IPS-18a (cell line): ENCODE data around the gene SCGB3A2.
"Not testable (repeated sequence)": the region's sequence is repeated elsewhere in the genome, so short reads cannot be mapped to it uniquely, and the experiment has no call there.

ENCODE experiments used
- H3K27ac ChIP-seq: one replicate; pipeline ENCODE4 v1.5.1; 2013; ENCODE audit warnings: low read length
- H3K27me3 ChIP-seq: one replicate; pipeline ENCODE4 v1.6.1; 2013; ENCODE audit warnings: mild to moderate bottlenecking, low read length; ENCODE audit not compliant: control insufficient read depth, insufficient read depth
- H3K36me3 ChIP-seq: one replicate; pipeline ENCODE4 v1.6.1; 2013; ENCODE audit warnings: low read depth, low read length; ENCODE audit not compliant: control insufficient read depth
- H3K4me1 ChIP-seq: one replicate; pipeline ENCODE4 v1.6.1; 2013; ENCODE audit warnings: low read depth, low read length; ENCODE audit not compliant: control insufficient read depth
- H3K4me3 ChIP-seq: one replicate; pipeline ENCODE4 v1.5.1; 2013; ENCODE audit warnings: low read length
- H3K9ac ChIP-seq: one replicate; pipeline ENCODE4 v1.6.1; 2013; ENCODE audit warnings: mild to moderate bottlenecking, low read length, moderate library complexity
- H3K9me3 ChIP-seq: one replicate; pipeline ENCODE4 v1.6.1; 2013; ENCODE audit warnings: low read depth, low read length; ENCODE audit not compliant: control insufficient read depth

The SCGB3A2 gene

GRCh38 chr5:147869112-147869511 is 9.4 kb upstream of the SCGB3A2 start:
- Histone ChIP-seq H3K27me3 (no peaks in the 10 kb centered on the region), H3K4me1 (peaks cover 12% of the 10 kb centered on the region), H3K9ac (peak overlapping the region; percentile 74), H3K36me3 (peaks cover 7% of the 10 kb centered on the region), H3K27ac (peak overlapping the region; percentile 92), H3K9me3 (no peaks in the 10 kb centered on the region), H3K4me3 (peak overlapping the region; percentile 50)

- Histone ChIP-seq H3K9ac (peak overlapping the region; percentile 74), H3K4me3 (peak overlapping the region; percentile 50), H3K27ac (peak overlapping the region; percentile 92), H3K4me1 (peaks cover 14% of the 10 kb centered on the region)
- not testable (repeated sequence) for H3K36me3 ChIP-seq, H3K27me3 ChIP-seq, H3K9me3 ChIP-seq
Observed at GRCh38 chr5:147869892-147870291, 8.6 kb upstream of the SCGB3A2 start.

GRCh38 chr5:147871980-147872549 is 6.4 kb upstream of the SCGB3A2 start:
- peak overlapping the region; percentile 72 for H3K4me3 ChIP-seq
- peak overlapping the region; percentile 75 for H3K27ac ChIP-seq
- H3K4me1 ChIP-seq: peaks cover 34% of the 10 kb centered on the region
- peak overlapping the region; percentile 77 for H3K9ac ChIP-seq
- H3K9me3 ChIP-seq, H3K36me3 ChIP-seq, H3K27me3 ChIP-seq: not testable (repeated sequence)

GRCh38 chr5:147872744-147873435 is 5.6 kb upstream of the SCGB3A2 start:
- Histone ChIP-seq H3K27ac (peak overlapping the region; percentile 68), H3K4me3 (peak overlapping the region; percentile 72), H3K9ac (peak overlapping the region; percentile 81), H3K4me1 (peaks cover 34% of the 10 kb centered on the region)
- not testable (repeated sequence) for H3K36me3 ChIP-seq, H3K9me3 ChIP-seq, H3K27me3 ChIP-seq

- H3K4me3 ChIP-seq: peak overlapping the region; percentile 72
- peak overlapping the region; percentile 81 for H3K9ac ChIP-seq
- H3K27me3 ChIP-seq, H3K9me3 ChIP-seq, H3K36me3 ChIP-seq: not testable (repeated sequence)
- H3K4me1 ChIP-seq: peaks cover 30% of the 10 kb centered on the region
- H3K27ac ChIP-seq: peak overlapping the region; percentile 54
Observed at GRCh38 chr5:147874118-147874875, 4.2 kb upstream of the SCGB3A2 start.

GRCh38 chr5:147874910-147875367 is 3.6 kb upstream of the SCGB3A2 start:
- Histone ChIP-seq H3K4me1 (peaks cover 26% of the 10 kb centered on the region), H3K27ac (peak overlapping the region; percentile 54), H3K27me3 (no peaks in the 10 kb centered on the region), H3K9me3 (no peaks in the 10 kb centered on the region), H3K36me3 (peaks cover 4% of the 10 kb centered on the region), H3K4me3 (peak overlapping the region; percentile 72), H3K9ac (peak overlapping the region; percentile 54)

- Histone ChIP-seq H3K27ac (no peak overlapping the region), H3K4me3 (no peak overlapping the region), H3K4me1 (peaks cover 26% of the 10 kb centered on the region), H3K9ac (no peak overlapping the region), H3K36me3 (peaks cover 4% of the 10 kb centered on the region), H3K9me3 (no peaks in the 10 kb centered on the region), H3K27me3 (no peaks in the 10 kb centered on the region)
Observed at GRCh38 chr5:147876141-147876540, 2.4 kb upstream of the SCGB3A2 start.

- H3K4me1 ChIP-seq: peaks cover 26% of the 10 kb centered on the region
- H3K9ac ChIP-seq: no peak overlapping the region
- H3K27ac ChIP-seq: no peak overlapping the region
- peaks cover 4% of the 10 kb centered on the region for H3K36me3 ChIP-seq
- H3K9me3 ChIP-seq: no peaks in the 10 kb centered on the region
- no peak overlapping the region for H3K4me3 ChIP-seq
- no peaks in the 10 kb centered on the region for H3K27me3 ChIP-seq
Observed at GRCh38 chr5:147876626-147877025, 1.9 kb upstream of the SCGB3A2 start.

GRCh38 chr5:147879784-147880183 is 1.3 kb downstream of the SCGB3A2 start:
- Histone ChIP-seq H3K36me3 (no peaks in the 10 kb centered on the region), H3K27ac (no peak overlapping the region), H3K9ac (no peak overlapping the region), H3K27me3 (no peaks in the 10 kb centered on the region), H3K9me3 (no peaks in the 10 kb centered on the region), H3K4me3 (no peak overlapping the region), H3K4me1 (peaks cover 29% of the 10 kb centered on the region)

GRCh38 chr5:147880487-147880886 is 2.0 kb downstream of the SCGB3A2 start:
- Histone ChIP-seq H3K9me3 (no peaks in the 10 kb centered on the region), H3K36me3 (no peaks in the 10 kb centered on the region), H3K4me3 (no peak overlapping the region), H3K27me3 (no peaks in the 10 kb centered on the region), H3K9ac (no peak overlapping the region), H3K4me1 (peaks cover 22% of the 10 kb centered on the region), H3K27ac (no peak overlapping the region)

- Histone ChIP-seq H3K9me3 (no peaks in the 10 kb centered on the region), H3K36me3 (no peaks in the 10 kb centered on the region), H3K27ac (no peak overlapping the region), H3K4me3 (no peak overlapping the region), H3K27me3 (no peaks in the 10 kb centered on the region), H3K9ac (no peak overlapping the region), H3K4me1 (peaks cover 8% of the 10 kb centered on the region)
Observed at GRCh38 chr5:147882586-147883313, 4.2 kb downstream of the SCGB3A2 start.
